ENCODE results near the gene RNF128.
A peak's percentile ranks its signal among the peaks of the same experiment; 100 is the strongest.

Gene RNF128

GRCh38 chrX:106726485-106727437 lies at the start of gene RNF128:
TSS of gene RNF128 (plus strand) at chrX:106726701. CDS start at chrX:106726914, 213 bp downstream.
- H3K4me3 ChIP-seq (ENCODE audit: low read length): peak within 1 kb of the TSS; percentile 55
- TF ChIP-seq CTCF (IDR thresholded peaks at IDR 0.05; ENCODE audit: insufficient read depth, low read depth, low read length, missing control alignments): no peak
- peak; percentile 67 for DNase-seq (ENCODE audit: low read depth)

GRCh38 chrX:106680716-106681115 lies 45.8 kb upstream of the RNF128 start:
- no peak for DNase-seq (ENCODE audit: low read depth)
- no peak overlapping the region for H3K4me3 ChIP-seq (ENCODE audit: low read length)
- no peak for TF ChIP-seq CTCF (IDR thresholded peaks at IDR 0.05; ENCODE audit: insufficient read depth, low read depth, low read length, missing control alignments)

- peak; percentile 74 for DNase-seq (ENCODE audit: low read depth)
- H3K4me3 ChIP-seq (ENCODE audit: low read length): no peak overlapping the region
- TF ChIP-seq CTCF (IDR thresholded peaks at IDR 0.05; ENCODE audit: insufficient read depth, low read depth, low read length, missing control alignments): no peak
Observed at GRCh38 chrX:106684207-106684606, 42.3 kb upstream of the RNF128 start.

- TF ChIP-seq CTCF (IDR thresholded peaks at IDR 0.05; ENCODE audit: insufficient read depth, low read depth, low read length, missing control alignments): no peak
- no peak for DNase-seq (ENCODE audit: low read depth)
- H3K4me3 ChIP-seq (ENCODE audit: low read length): no peak overlapping the region
Observed at GRCh38 chrX:106692425-106693065, 34.0 kb upstream of the RNF128 start.

- no peak overlapping the region for H3K4me3 ChIP-seq (ENCODE audit: low read length)
- no peak for TF ChIP-seq CTCF (IDR thresholded peaks at IDR 0.05; ENCODE audit: insufficient read depth, low read depth, low read length, missing control alignments)
- DNase-seq (ENCODE audit: low read depth): no peak
Observed at GRCh38 chrX:106696502-106696901, 30.0 kb upstream of the RNF128 start.

- peak; percentile 43 for DNase-seq (ENCODE audit: low read depth)
- no peak for TF ChIP-seq CTCF (IDR thresholded peaks at IDR 0.05; ENCODE audit: insufficient read depth, low read depth, low read length, missing control alignments)
- H3K4me3 ChIP-seq (ENCODE audit: low read length): no peak overlapping the region
Observed at GRCh38 chrX:106698693-106699092, 27.8 kb upstream of the RNF128 start.

All from epithelial cell of esophagus (primary cell).